GM21737 (cell line): Measurements from ENCODE around the gene LAMA4.

Experiments used
- ATAC-seq: cut with Tn5 transposase; IDR thresholded peaks from one replicate; pipeline ENCODE4 v1.9.1; 2021; ENCODE audit warnings: mild to moderate bottlenecking, moderate library complexity; ENCODE audit not compliant: unreplicated experiment

LAMA4 gene

GRCh38 chr6:112191509-112192020 lies 62.8 kb downstream of the LAMA4 start:
- ATAC-seq, result no peak

GRCh38 chr6:112190164-112190563 lies 64.2 kb downstream of the LAMA4 start:
- no peak for ATAC-seq

GRCh38 chr6:112189494-112189893 lies 64.9 kb downstream of the LAMA4 start:
- ATAC-seq, result no peak

GRCh38 chr6:112188906-112189305 lies 65.5 kb downstream of the LAMA4 start:
- ATAC-seq, result no peak

GRCh38 chr6:112187736-112188135 lies 66.6 kb downstream of the LAMA4 start:
- ATAC-seq, result no peak

- ATAC-seq, result no peak
Measured at GRCh38 chr6:112184951-112185350, 69.4 kb downstream of the LAMA4 start.

- no peak for ATAC-seq
Measured at GRCh38 chr6:112183271-112183671, 71.1 kb downstream of the LAMA4 start.

GRCh38 chr6:112181130-112181529 lies 73.2 kb downstream of the LAMA4 start:
- ATAC-seq, result no peak

GRCh38 chr6:112180095-112180820 lies 74.1 kb downstream of the LAMA4 start:
- peak; percentile 74 for ATAC-seq

GRCh38 chr6:112179631-112180030 lies 74.7 kb downstream of the LAMA4 start:
- ATAC-seq, result no peak

GRCh38 chr6:112178846-112179245 lies 75.5 kb downstream of the LAMA4 start:
- ATAC-seq, result no peak

- no peak for ATAC-seq
Measured at GRCh38 chr6:112177092-112177491, 77.3 kb downstream of the LAMA4 start.

GRCh38 chr6:112176175-112176574 lies 78.2 kb downstream of the LAMA4 start:
- no peak for ATAC-seq

GRCh38 chr6:112173221-112173804 lies 81.1 kb downstream of the LAMA4 start:
- ATAC-seq, result no peak

GRCh38 chr6:112172540-112172939 lies 81.8 kb downstream of the LAMA4 start:
- no peak for ATAC-seq

- ATAC-seq, result no peak
Measured at GRCh38 chr6:112169541-112169940, 84.8 kb downstream of the LAMA4 start.

- ATAC-seq, result peak; percentile 97
Measured at GRCh38 chr6:112163295-112164257, 90.8 kb downstream of the LAMA4 start.

GRCh38 chr6:112160745-112161144 lies 93.6 kb downstream of the LAMA4 start:
- no peak for ATAC-seq

GRCh38 chr6:112156668-112157067 lies 97.7 kb downstream of the LAMA4 start:
- ATAC-seq, result no peak

- ATAC-seq, result no peak
Measured at GRCh38 chr6:112155886-112156285, 98.5 kb downstream of the LAMA4 start.

GRCh38 chr6:112154711-112155110 lies 99.7 kb downstream of the LAMA4 start:
- no peak for ATAC-seq
